ENCODE data around the gene ZBTB37.

DNA sequence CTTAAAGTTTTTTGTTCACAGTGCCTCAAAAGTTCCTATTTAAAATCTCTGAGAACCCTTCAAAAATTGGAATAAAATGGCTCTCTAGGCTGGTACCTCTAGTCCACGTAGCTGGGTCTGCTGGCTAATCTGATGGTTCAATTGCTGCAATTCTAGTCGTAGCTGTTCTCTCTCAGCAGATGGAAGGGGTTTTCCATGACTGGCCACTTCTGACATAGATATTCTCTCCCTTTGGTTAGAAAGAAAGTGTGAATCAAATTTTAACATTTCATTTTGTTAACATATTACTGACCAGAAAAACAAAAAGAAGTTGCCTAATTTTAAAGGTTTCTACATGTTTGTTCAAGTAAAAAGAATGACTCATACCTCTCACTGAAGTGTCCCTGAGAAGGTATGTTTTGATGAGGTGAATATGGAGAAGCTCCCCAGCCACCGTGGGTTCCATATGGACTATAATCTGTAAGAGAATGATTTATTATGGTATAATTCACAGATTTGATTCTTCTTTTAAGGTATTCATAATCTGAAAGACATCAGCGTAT lies 78.3 kb downstream of the ZBTB37 start:
- TF ChIP-seq, protein P1, sequence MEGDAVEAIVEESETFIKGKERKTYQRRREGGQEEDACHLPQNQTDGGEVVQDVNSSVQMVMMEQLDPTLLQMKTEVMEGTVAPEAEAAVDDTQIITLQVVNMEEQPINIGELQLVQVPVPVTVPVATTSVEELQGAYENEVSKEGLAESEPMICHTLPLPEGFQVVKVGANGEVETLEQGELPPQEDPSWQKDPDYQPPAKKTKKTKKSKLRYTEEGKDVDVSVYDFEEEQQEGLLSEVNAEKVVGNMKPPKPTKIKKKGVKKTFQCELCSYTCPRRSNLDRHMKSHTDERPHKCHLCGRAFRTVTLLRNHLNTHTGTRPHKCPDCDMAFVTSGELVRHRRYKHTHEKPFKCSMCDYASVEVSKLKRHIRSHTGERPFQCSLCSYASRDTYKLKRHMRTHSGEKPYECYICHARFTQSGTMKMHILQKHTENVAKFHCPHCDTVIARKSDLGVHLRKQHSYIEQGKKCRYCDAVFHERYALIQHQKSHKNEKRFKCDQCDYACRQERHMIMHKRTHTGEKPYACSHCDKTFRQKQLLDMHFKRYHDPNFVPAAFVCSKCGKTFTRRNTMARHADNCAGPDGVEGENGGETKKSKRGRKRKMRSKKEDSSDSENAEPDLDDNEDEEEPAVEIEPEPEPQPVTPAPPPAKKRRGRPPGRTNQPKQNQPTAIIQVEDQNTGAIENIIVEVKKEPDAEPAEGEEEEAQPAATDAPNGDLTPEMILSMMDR (IDR thresholded peaks at IDR 0.05; ENCODE audit: low read depth, low read length), result no peak
- TF ChIP-seq POLR2A (IDR thresholded peaks at IDR 0.05; ENCODE audit: extremely low read depth, insufficient read length) (no peak), MYC (IDR thresholded peaks at IDR 0.05; ENCODE audit: low read depth, low read length) (no peak)

Data from NB4 (cell line).